ENCODE measurements around the gene OGDHL. TPM values are rescaled to one million over a fixed set of nuclear protein-coding genes. Genes with fewer than 3 reads are reported as not detected.
"Not testable (repeated sequence)": the region's sequence is repeated elsewhere in the genome, so short reads cannot be mapped to it uniquely, and the experiment has no call there.

Gene OGDHL
- total and polyA plus RNA-seq, 2 donors (not counting 3 experiments of a cell fraction or from before 2014, with no cell fraction given), result 0.43 to 1.0 TPM

DNA sequence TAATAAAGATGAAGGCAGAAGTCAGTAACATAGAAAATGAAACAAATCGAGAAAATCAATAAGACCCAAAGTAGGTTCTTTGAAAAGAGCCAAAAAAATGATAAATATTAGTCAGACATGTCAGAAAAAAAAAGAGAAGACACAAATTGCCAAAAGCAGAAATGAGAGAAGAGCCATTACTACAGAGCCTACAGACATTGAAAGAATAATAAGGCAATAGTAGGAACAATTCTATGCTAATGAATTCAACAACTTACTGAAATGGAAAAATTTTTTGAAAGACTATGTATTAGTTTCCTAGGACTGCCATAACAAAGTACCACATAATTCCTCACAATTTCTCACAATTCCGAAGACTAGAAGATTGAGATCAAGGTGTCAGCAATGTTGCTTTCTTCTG, 35.5 kb downstream of the OGDHL start:
- CTCF ChIA-PET, result no interaction called here
- Histone ChIP-seq H3K79me2 (ENCODE audit: control insufficient read depth, insufficient read depth, low read length) (no peaks in the 10 kb centered on the region), H3K9me1 (replicated peaks; ENCODE audit: control insufficient read depth, extremely low read depth, insufficient read depth, low read length) (no peaks in the 10 kb centered on the region), H3K9me3 (replicated peaks; ENCODE audit: control insufficient read depth, insufficient read depth, low read length) (no peaks in the 10 kb centered on the region), H3K27ac (ENCODE audit: insufficient read depth, low read depth, low read length) (no peak overlapping the region), H3K4me1 (ENCODE audit: control insufficient read depth, extremely low read depth, insufficient read depth, low read length) (no peaks in the 10 kb centered on the region), H3K4me2 (ENCODE audit: insufficient read depth, low read length) (no peak overlapping the region), H3K9ac (replicated peaks; ENCODE audit: extremely low read depth, insufficient read depth, low read length) (no peak overlapping the region), H2AFZ (ENCODE audit: low read depth, low read length) (no peak overlapping the region), H3K27me3 (ENCODE audit: control insufficient read depth in 2 of 2, insufficient read depth in 2 of 2, low read length in 2 of 2) (peaks cover 0 to 8% of the 10 kb centered on the region in 2 experiments), H3K4me3 (replicated peaks in 1 of 3; ENCODE audit: insufficient read depth in 1 of 3, low read depth in 1 of 3, low read length in 3 of 3) (no peak overlapping the region), H4K20me1 (replicated peaks; ENCODE audit: control insufficient read depth, extremely low read depth, insufficient read depth, low read length) (no peaks in the 10 kb centered on the region), H3K36me3 (ENCODE audit: control insufficient read depth in 2 of 2, extremely low read depth in 1 of 2, insufficient read depth in 2 of 2, low read length in 2 of 2) (no peaks in the 10 kb centered on the region)
- no peak for DNase-seq (ENCODE audit: low read depth, low spot score)
- intact Hi-C loops (cut with micrococcal nuclease) (no loop called here), dilution Hi-C loops (cut with MboI; ENCODE audit: extremely low pct_ligation_motif_present, low sequenced_read_pairs) (no loop called here)
- BruUV-seq (replicated peaks), result no TSS peak
- no peak for FAIRE-seq
- POLR2A ChIA-PET, result no interaction called here
- TF ChIP-seq MYC (IDR thresholded peaks at IDR 0.05; ENCODE audit: low read depth, low read length) (no peak), POLR2A (IDR thresholded peaks at IDR 0.05; ENCODE audit: low read depth, low read length) (no peak), POLR2AphosphoS5 (IDR thresholded peaks at IDR 0.05; ENCODE audit: insufficient read depth, low read depth, low read length) (no peak), EZH2 (IDR thresholded peaks at IDR 0.05; ENCODE audit: borderline replicate concordance, low read depth, low read length, severe bottlenecking) (no peak), JUN (IDR thresholded peaks at IDR 0.05; ENCODE audit: borderline replicate concordance, insufficient read depth, insufficient read length, low read depth) (no peak)
- TF ChIP-seq, protein P1, sequence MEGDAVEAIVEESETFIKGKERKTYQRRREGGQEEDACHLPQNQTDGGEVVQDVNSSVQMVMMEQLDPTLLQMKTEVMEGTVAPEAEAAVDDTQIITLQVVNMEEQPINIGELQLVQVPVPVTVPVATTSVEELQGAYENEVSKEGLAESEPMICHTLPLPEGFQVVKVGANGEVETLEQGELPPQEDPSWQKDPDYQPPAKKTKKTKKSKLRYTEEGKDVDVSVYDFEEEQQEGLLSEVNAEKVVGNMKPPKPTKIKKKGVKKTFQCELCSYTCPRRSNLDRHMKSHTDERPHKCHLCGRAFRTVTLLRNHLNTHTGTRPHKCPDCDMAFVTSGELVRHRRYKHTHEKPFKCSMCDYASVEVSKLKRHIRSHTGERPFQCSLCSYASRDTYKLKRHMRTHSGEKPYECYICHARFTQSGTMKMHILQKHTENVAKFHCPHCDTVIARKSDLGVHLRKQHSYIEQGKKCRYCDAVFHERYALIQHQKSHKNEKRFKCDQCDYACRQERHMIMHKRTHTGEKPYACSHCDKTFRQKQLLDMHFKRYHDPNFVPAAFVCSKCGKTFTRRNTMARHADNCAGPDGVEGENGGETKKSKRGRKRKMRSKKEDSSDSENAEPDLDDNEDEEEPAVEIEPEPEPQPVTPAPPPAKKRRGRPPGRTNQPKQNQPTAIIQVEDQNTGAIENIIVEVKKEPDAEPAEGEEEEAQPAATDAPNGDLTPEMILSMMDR (IDR thresholded peaks at IDR 0.05; ENCODE audit: extremely low read depth in 1 of 2, insufficient read depth in 1 of 2, low read depth in 1 of 2, low read length in 2 of 2), result no peak

DNA sequence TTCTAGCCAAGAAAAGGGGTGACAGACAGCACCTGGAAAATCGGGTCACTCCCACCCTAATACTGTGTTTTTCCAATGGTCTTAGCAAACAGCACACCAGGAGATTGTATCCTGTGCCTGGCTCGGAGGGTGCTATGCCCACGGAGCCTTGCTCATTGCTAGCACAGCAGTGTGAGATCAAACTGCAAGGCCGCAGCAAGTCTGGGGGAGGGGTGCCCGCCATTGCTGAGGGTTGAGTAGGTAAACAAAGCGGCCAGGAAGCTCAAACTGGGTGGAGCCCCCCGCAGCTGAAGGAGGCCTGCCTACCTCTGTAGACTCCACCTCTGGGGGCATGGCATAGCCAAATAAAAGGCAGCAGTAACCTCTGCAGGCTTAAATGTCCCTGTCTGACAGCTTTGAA, 47.0 kb downstream of the OGDHL start:
- dilution Hi-C loops (cut with MboI; ENCODE audit: extremely low pct_ligation_motif_present, low sequenced_read_pairs); H3K27ac ChIP-seq (ENCODE audit: insufficient read depth, low read depth, low read length); H3K9ac ChIP-seq (replicated peaks; ENCODE audit: extremely low read depth, insufficient read depth, low read length); H3K4me2 ChIP-seq (ENCODE audit: insufficient read depth, low read length); H4K20me1 ChIP-seq (replicated peaks; ENCODE audit: control insufficient read depth, extremely low read depth, insufficient read depth, low read length); FAIRE-seq; H3K4me1 ChIP-seq (ENCODE audit: control insufficient read depth, extremely low read depth, insufficient read depth, low read length); H2AFZ ChIP-seq (ENCODE audit: low read depth, low read length); H3K9me1 ChIP-seq (replicated peaks; ENCODE audit: control insufficient read depth, extremely low read depth, insufficient read depth, low read length); H3K79me2 ChIP-seq (ENCODE audit: control insufficient read depth, insufficient read depth, low read length); CTCF ChIA-PET; DNase-seq (ENCODE audit: low read depth, low spot score); H3K9me3 ChIP-seq (replicated peaks; ENCODE audit: control insufficient read depth, insufficient read depth, low read length); intact Hi-C loops (cut with micrococcal nuclease); H3K36me3 ChIP-seq (ENCODE audit: control insufficient read depth in 2 of 2, extremely low read depth in 1 of 2, insufficient read depth in 2 of 2, low read length in 2 of 2); POLR2A ChIA-PET; H3K27me3 ChIP-seq (ENCODE audit: control insufficient read depth in 2 of 2, insufficient read depth in 2 of 2, low read length in 2 of 2); H3K4me3 ChIP-seq (replicated peaks in 1 of 3; ENCODE audit: insufficient read depth in 1 of 3, low read depth in 1 of 3, low read length in 3 of 3); BruUV-seq (replicated peaks): not testable (repeated sequence)
